Activated CD4-positive, alpha-beta T cell treated with anti-CD3 and anti-CD28 coated beads for 36 hours (primary cell): Measurements from ENCODE around the gene MISFA. TPM values are rescaled to one million over a fixed set of nuclear protein-coding genes. Genes with fewer than 3 reads are reported as not detected.

Experiments used
- ATAC-seq: fragments of 200-7000 bp; cut with Tn5 transposase; one replicate; pipeline ENCODE4 v1.10.0; 2021; ENCODE audit warnings: mild to moderate bottlenecking, moderate library complexity
- CTCF ChIA-PET: fragments of 350-600 bp; sonication (Branson Sonifier 250); formaldehyde crosslinking; loops from one replicate; lab custom pipeline; 2021; ENCODE audit warnings: antibody characterized with exemption; lab: Charles Lee
- POLR2A ChIA-PET: fragments of 350-600 bp; sonication (Branson Sonifier 250); formaldehyde crosslinking; loops from one replicate; lab custom pipeline; 2021; ENCODE audit warnings: antibody characterized with exemption, inconsistent platforms; lab: Charles Lee
- DNase-seq: peaks from one replicate; pipeline ENCODE4 v3.0.0-alpha.2; 2020
- H3K27ac Mint-ChIP-seq: one replicate; pipeline ENCODE4 v1.8.0; 2021; ENCODE audit warnings: mixed read lengths
- H3K27me3 Mint-ChIP-seq: one replicate; pipeline ENCODE4 v1.8.0; 2021; ENCODE audit warnings: mixed read lengths
- H3K36me3 Mint-ChIP-seq: one replicate; pipeline ENCODE4 v1.8.0; 2021; ENCODE audit warnings: low read depth, mixed read lengths
- H3K4me1 Mint-ChIP-seq: one replicate; pipeline ENCODE4 v1.8.0; 2021; ENCODE audit warnings: mixed read lengths
- H3K4me3 Mint-ChIP-seq: one replicate; pipeline ENCODE4 v1.8.0; 2021; ENCODE audit warnings: mild to moderate bottlenecking, moderate library complexity, mixed read lengths
- H3K9me3 Mint-ChIP-seq: one replicate; pipeline ENCODE4 v1.8.0; 2021; ENCODE audit warnings: low read depth, mixed read lengths
- intact Hi-C, 2 experiments: fragments of 100-400 bp; cut with DNase I in 1 of 2; cut with micrococcal nuclease in 1 of 2; formaldehyde crosslinking; loops; one replicate each; pipeline versions ENCODE4 v1.14.2 to v1.15.1; 2022 to 2024; cut with DNase I, micrococcal nuclease
- total RNA-seq, 2 experiments: library from RNA; stranded (reverse); gene quantifications; one replicate each; pipeline ENCODE4 v1.2.3, GENCODE V29; 2021

The MISFA gene
- total RNA-seq, 2 experiments from 2014 or later, result 1.3 to 3.0 TPM

DNA sequence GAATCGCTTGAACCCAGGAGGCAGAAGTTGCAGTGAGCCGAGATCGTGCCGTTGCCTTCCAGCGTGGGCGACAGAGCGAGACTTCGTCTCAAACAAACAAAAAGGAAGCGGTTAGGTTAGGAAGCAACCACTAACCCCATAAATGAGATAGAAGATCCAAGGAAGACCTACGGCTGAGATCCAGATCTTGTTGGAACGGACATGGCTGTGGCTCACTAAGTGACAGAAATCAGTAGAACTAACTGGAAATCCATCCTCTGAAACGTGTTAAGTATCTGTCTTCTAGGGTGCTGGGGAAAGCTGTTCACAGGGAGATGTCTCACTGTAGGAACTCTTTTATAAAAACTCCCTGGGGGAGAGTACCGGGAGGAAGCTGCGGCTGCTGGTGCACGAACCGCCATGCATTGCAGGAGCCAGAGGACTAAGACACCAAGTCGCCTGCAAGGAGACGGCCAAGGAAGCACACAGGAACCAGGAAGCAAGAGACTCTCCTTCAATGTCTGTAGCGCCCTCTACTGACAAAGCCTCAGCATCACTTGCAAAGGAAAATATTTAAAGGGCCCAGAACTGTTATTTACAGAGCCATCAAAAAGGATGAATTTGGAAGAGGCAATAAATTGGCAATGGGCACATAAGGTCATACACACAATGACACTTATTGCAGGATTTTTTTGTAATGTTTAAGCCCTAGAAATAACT lies 51.4 kb downstream of the MISFA start:
- H3K27ac Mint-ChIP-seq, result no peak overlapping the region
- no peak overlapping the region for H3K4me3 Mint-ChIP-seq
- CTCF ChIA-PET, result interaction anchor here (0.6 to 3.7 kb wide), 13 partner anchors 9 to 665 kb away, joined by 3 to 20 read pairs (median 4); partner anchors contain the start of genes SPTY2D1 and TSG101

More for the DNA sequence above, 51.4 kb downstream of the MISFA start:
- no peaks in the 10 kb centered on the region for H3K4me1 Mint-ChIP-seq
- DNase-seq (peak; percentile 66), ATAC-seq (peak; percentile 74)
- POLR2A ChIA-PET, result interaction anchor here (0.6 kb wide), 1 partner anchor 295 kb away, joined by 4 read pairs; no protein-coding TSS in a partner anchor
- intact Hi-C loops, result loop anchor here (1.0 to 5.0 kb wide), 6 partner anchors 111 to 534 kb away; partner anchors contain the start of gene TSG101 (in 1 of the 2)
- no peaks in the 10 kb centered on the region for H3K9me3 Mint-ChIP-seq
- H3K27me3 Mint-ChIP-seq, result no peaks in the 10 kb centered on the region
- H3K36me3 Mint-ChIP-seq, result no peaks in the 10 kb centered on the region

Other genes starting within 250 kb of the MISFA start
- gene LDHA, start 205.2 kb upstream of the MISFA start, total RNA-seq, result 1,000 to 10,000 TPM; 2,310 to 2,803 TPM
- gene LDHC, start 187.5 kb upstream of the MISFA start, total RNA-seq, result not detected
- gene LDHAL6A, start 143.9 kb upstream of the MISFA start, total RNA-seq, result not detected
- 10 to 100 TPM; 39.2 to 85.0 TPM for gene TSG101, start 72.8 kb upstream of the MISFA start, total RNA-seq
- 10 to 100 TPM; 14.3 to 16.0 TPM for gene UEVLD, start 11.1 kb upstream of the MISFA start, total RNA-seq
- 10 to 100 TPM; 17.8 to 26.4 TPM for gene SPTY2D1, start 34.6 kb downstream of the MISFA start, total RNA-seq
- gene TMEM86A, start 99.0 kb downstream of the MISFA start, total RNA-seq, result under 1 TPM; 0.09 to 0.26 TPM
- under 1 TPM; 0.28 to 0.41 TPM for gene IGSF22, start 126.4 kb downstream of the MISFA start, total RNA-seq
- not detected for gene PTPN5, start 192.0 kb downstream of the MISFA start, total RNA-seq